SU-DHL-6 (cell line): ENCODE results near the gene PLEKHH3.
"Not testable (repeated sequence)": the region's sequence is repeated elsewhere in the genome, so short reads cannot be mapped to it uniquely, and the experiment has no call there.

Source experiments
- H2AFZ ChIP-seq: fragments of 200-600 bp; sonication (generic); 2 replicates; pipeline ENCODE4 v1.6.1; 2014; ENCODE audit warnings: low read depth, mild to moderate bottlenecking, moderate library complexity, mixed read lengths, antibody characterized with exemption, low read length; ENCODE audit not compliant: severe bottlenecking
- H3F3A ChIP-seq: fragments of 200-600 bp; shearing (Covaris generic); 2 replicates; pipeline ENCODE4 v1.6.0; 2016; ENCODE audit warnings: antibody characterized with exemption, mild to moderate bottlenecking; ENCODE audit not compliant: insufficient read depth
- H3K27ac ChIP-seq: fragments of 200-600 bp; sonication (generic); 2 replicates; pipeline ENCODE4 v1.5.1; 2016; ENCODE audit warnings: low read depth, mild to moderate bottlenecking, low read length, moderate library complexity, mixed read lengths
- H3K27me3 ChIP-seq: fragments of 200-600 bp; sonication (generic), shearing (Covaris generic); 2 replicates; pipeline ENCODE4 v1.6.0; 2014; ENCODE audit warnings: mild to moderate bottlenecking, low read length
- H3K36me3 ChIP-seq: fragments of 200-600 bp; sonication (generic); 2 replicates; pipeline ENCODE4 v1.6.1; 2014; ENCODE audit warnings: mild to moderate bottlenecking, low read length, mixed read lengths
- H3K4me2 ChIP-seq: fragments of 300-600, 200-600 bp; shearing (Covaris generic), sonication (generic); 2 replicates; pipeline ENCODE4 v1.6.0; 2014; ENCODE audit warnings: low read length, low read depth, mild to moderate bottlenecking; ENCODE audit not compliant: poor library complexity, severe bottlenecking
- H3K4me3 ChIP-seq: fragments of 200-600 bp; sonication (generic); 2 replicates; pipeline ENCODE4 v1.5.1; 2014; ENCODE audit warnings: antibody characterized with exemption, low read length, mild to moderate bottlenecking, mixed read lengths; ENCODE audit not compliant: insufficient read depth, poor library complexity, severe bottlenecking
- H3K79me2 ChIP-seq: fragments of 200-600 bp; sonication (generic); 2 replicates; pipeline ENCODE4 v1.6.1; 2014; ENCODE audit warnings: mild to moderate bottlenecking, low read length, moderate library complexity; ENCODE audit not compliant: insufficient read depth
- H3K9ac ChIP-seq: fragments of 200-600 bp; sonication (generic); 2 replicates; pipeline ENCODE4 v1.7.0; 2014; ENCODE audit warnings: mild to moderate bottlenecking, low read length
- H3K9me2 ChIP-seq: fragments of 200-600 bp; sonication (generic); replicated peaks from 2 replicates; pipeline ENCODE4 v1.6.1; 2014; ENCODE audit warnings: low read length; ENCODE audit not compliant: insufficient read depth
- H3K9me3 ChIP-seq: fragments of 200-600 bp; sonication (generic); 2 replicates; pipeline ENCODE4 v1.6.1; 2014; ENCODE audit warnings: low read length, mixed read lengths; ENCODE audit not compliant: insufficient read depth
- H4K20me1 ChIP-seq: fragments of 200-600 bp; sonication (generic); 2 replicates; pipeline ENCODE4 v1.6.1; 2014; ENCODE audit warnings: low read depth, mild to moderate bottlenecking, antibody characterized with exemption, low read length, moderate library complexity, mixed read lengths
- EZH2phosphoT487 ChIP-seq: fragments of 200-600 bp; sonication (generic), shearing (Covaris generic); conservative IDR thresholded peaks from 2 replicates; pipeline ENCODE4 v1.6.1; 2018; ENCODE audit warnings: mild to moderate bottlenecking, antibody characterized with exemption, low read length, moderate library complexity, mixed read lengths
- TF ChIP-seq, protein P1 (sequence below): fragments of 200-600 bp; sonication (generic); IDR thresholded peaks from one replicate; pipeline ENCODE4 v1.5.1; 2017; ENCODE audit warnings: antibody characterized with exemption, mild to moderate bottlenecking, low read length, moderate library complexity; ENCODE audit not compliant: insufficient read depth, poor library complexity, severe bottlenecking

Gene PLEKHH3

DNA sequence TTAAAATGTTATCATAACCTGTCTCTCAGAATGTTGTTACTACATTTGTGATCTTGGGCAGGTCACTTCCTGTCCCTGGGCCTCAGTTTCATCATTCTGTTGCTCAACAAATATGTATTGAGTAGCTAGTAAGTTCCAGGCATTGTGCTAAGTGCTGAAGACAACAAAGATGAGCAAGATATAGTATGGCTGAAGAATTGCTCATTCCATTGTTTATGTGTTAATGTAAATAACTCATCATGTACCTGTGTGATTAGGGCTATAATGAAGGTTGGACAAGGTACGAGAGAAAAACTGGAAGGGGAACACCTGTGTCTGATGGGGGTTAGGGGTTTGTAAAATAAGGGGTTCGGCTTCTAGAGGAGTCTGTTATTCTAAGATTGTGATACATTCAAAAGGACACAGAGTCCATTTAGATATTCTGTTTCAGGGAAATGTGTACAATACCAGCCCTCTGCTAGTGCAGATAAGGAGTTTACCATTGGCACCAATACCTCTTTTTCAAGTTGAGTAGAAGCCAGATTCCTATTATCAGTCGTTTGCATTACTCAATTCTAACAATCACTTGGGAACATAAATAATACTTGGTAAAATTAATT, 47.3 kb downstream of the PLEKHH3 start:
- Histone ChIP-seq H3K27me3 (no peaks in the 10 kb centered on the region), H3K9ac (no peak overlapping the region), H3K36me3 (no peaks in the 10 kb centered on the region), H4K20me1 (no peaks in the 10 kb centered on the region), H2AFZ (no peak overlapping the region), H3K4me3 (no peak overlapping the region), H3K4me2 (no peak overlapping the region), H3K27ac (no peak overlapping the region), H3K79me2 (no peaks in the 10 kb centered on the region), H3K9me2 (no peaks in the 10 kb centered on the region), H3F3A (no peaks in the 10 kb centered on the region), H3K9me3 (no peaks in the 10 kb centered on the region)
- TF ChIP-seq, protein P1, sequence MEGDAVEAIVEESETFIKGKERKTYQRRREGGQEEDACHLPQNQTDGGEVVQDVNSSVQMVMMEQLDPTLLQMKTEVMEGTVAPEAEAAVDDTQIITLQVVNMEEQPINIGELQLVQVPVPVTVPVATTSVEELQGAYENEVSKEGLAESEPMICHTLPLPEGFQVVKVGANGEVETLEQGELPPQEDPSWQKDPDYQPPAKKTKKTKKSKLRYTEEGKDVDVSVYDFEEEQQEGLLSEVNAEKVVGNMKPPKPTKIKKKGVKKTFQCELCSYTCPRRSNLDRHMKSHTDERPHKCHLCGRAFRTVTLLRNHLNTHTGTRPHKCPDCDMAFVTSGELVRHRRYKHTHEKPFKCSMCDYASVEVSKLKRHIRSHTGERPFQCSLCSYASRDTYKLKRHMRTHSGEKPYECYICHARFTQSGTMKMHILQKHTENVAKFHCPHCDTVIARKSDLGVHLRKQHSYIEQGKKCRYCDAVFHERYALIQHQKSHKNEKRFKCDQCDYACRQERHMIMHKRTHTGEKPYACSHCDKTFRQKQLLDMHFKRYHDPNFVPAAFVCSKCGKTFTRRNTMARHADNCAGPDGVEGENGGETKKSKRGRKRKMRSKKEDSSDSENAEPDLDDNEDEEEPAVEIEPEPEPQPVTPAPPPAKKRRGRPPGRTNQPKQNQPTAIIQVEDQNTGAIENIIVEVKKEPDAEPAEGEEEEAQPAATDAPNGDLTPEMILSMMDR, result no peak
- no peak for TF ChIP-seq EZH2phosphoT487

DNA sequence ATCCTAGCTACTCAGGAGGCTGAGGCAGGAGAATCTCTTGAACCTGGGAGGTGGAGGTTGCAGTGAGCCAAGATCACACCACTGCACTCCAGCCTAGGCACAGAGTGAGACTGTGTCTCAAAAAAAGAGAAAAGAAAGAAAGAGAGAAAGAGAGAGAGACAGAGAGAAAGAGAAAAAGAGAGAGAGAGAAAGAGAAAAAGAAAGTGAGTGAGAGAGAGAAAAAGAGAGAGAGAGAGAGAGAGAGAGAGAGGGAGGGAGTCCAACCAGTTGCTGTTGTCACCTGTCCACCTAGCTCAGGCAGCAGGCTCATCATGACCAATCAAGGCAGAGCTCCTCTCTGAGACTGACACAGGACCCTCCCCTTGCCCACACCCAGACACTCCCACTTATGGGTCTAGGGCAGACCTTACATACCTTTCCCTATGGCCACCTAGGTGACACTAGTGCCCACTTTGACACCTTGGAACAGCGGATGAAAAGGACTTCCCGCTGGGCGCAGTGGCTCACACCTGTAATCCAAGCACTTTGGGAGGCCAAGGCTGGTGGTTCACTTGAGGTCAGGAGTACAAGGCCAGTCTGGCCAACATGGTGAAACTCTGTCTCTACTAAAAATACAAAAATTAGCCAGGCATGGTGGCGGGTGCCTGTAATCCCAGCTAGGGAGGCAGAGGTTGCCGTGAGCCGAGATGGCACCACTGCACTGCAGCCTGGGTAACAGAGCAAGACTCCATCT, 49.6 kb downstream of the PLEKHH3 start:
- not testable (repeated sequence) for H3K9me2 ChIP-seq, H3K36me3 ChIP-seq, H4K20me1 ChIP-seq, H3K27me3 ChIP-seq, H3K27ac ChIP-seq, H3K79me2 ChIP-seq, H3K9ac ChIP-seq, H3F3A ChIP-seq, H2AFZ ChIP-seq, H3K4me2 ChIP-seq, H3K9me3 ChIP-seq, H3K4me3 ChIP-seq

DNA sequence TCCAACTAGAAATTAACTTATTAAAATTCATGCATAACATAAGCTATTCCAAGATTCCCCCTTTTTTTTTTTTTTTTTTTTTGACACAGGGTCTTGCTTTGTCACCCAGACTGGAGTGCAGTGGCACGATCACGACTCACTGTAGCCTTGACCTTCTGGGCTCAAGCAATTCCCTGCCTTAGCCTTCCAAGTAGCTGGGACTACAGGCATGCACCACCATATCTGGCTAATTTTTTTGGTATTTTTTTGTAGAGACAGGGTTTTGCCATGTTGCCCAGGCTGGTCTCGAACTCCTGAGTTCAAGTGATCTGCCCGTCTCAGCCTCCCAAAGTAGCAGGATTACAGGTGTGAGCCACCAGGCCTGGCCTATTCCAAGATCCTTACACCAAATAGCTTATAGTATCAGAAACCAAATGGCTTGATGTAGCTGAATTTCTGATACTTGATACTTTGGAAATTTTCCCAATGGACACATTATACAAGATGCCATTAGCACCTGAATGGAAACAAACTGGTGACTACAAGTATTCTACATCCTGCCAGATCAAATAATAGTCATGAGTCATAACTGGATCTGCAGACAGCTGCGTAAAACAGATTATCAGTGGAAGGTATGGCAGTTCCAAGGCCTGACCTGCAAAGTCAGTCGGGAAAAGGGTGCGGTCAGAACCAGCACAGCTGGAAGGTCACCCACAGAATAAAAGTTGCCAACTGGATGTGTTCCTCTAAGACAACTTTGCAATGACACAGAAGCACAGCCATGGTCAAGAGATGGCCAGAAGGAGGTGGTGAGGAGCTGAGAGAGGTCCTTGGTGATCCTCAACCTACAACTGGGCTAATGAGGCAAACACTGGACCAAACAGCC, 52.8 kb downstream of the PLEKHH3 start:
- no peaks in the 10 kb centered on the region for H3K9me2 ChIP-seq
- TF ChIP-seq, protein P1, result no peak
- no peak for TF ChIP-seq EZH2phosphoT487
- H3K4me3 ChIP-seq, result no peak overlapping the region
- no peaks in the 10 kb centered on the region for H3K79me2 ChIP-seq
- no peak overlapping the region for H2AFZ ChIP-seq
- no peak overlapping the region for H3K9ac ChIP-seq
- no peaks in the 10 kb centered on the region for H3K27me3 ChIP-seq
- no peaks in the 10 kb centered on the region for H3K36me3 ChIP-seq
- H3F3A ChIP-seq, result no peaks in the 10 kb centered on the region
- no peaks in the 10 kb centered on the region for H3K9me3 ChIP-seq
- H4K20me1 ChIP-seq, result no peaks in the 10 kb centered on the region
- H3K27ac ChIP-seq, result no peak overlapping the region
- no peak overlapping the region for H3K4me2 ChIP-seq
